Fibroblast of villous mesenchyme (primary cell): ENCODE measurements around the gene PIP4K2B. TPM values are rescaled to one million over a fixed set of nuclear protein-coding genes. Genes with fewer than 3 reads are reported as not detected.

ENCODE experiments used
- DNase-seq: peaks from one replicate; pipeline ENCODE4 v3.0.0-alpha.2; 2010; ENCODE audit warnings: low read depth
- H3K4me3 ChIP-seq: 2 replicates; pipeline ENCODE4 v1.5.1; 2011; ENCODE audit warnings: low read depth, mild to moderate bottlenecking, low read length
- total RNA-seq: library from RNA; depleted of rRNA; stranded (reverse); fragments of >200 nt; gene quantifications from 2 replicates; pipeline ENCODE4 v1.2.3, GENCODE V29; 2012
- TF ChIP-seq, protein P1 (sequence below): IDR thresholded peaks from 2 replicates; pipeline ENCODE4 v1.5.1; 2012; ENCODE audit warnings: low read depth, mild to moderate bottlenecking, low read length; ENCODE audit not compliant: insufficient read depth

PIP4K2B gene
- total RNA-seq, 1 donor: 68.7 TPM

DNA sequence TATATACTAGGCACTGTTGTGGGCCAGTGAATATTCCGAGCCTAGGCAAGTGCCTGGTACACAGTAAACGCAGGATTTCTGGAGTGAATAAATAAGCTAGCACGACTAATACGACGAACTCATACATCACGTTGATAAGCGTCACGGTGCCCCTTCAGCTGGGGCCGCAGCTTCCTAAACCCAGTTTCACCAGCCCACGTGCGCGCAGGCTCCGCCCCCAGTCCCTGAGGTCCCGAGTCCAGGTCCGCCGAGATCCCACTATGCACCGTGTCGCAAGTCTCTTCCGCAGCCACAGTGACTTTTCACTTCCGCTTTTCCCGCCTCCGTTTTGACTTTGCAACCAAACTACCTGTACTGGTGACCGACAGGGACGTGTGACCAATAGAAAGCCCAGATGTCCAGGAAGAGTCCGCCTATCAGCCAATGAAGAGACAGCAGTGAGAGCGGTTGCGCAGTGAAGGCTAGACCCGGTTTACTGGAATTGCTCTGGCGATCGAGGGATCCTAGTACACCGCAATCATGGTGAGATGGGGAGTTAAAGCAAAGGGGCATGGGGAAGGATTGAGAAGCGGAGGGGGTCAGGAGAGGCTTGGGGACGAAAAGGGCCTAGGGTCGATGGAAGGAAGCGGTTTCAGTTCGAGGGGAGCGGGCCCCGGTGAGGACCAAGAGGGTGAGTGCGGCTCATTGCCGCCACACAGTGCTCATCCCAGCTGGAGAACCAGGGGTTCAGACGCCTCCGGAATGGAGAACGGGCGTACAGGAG lies 46.9 kb downstream of the PIP4K2B start, which contains the start of gene PSMB3:
TSS of gene PSMB3 (plus strand) at position 434 of the 763 bp plus-strand sequence. CDS start at position 520, 86 bp downstream.
- peak within 1 kb of the TSS; percentile 81 for H3K4me3 ChIP-seq
- TF ChIP-seq, protein P1, sequence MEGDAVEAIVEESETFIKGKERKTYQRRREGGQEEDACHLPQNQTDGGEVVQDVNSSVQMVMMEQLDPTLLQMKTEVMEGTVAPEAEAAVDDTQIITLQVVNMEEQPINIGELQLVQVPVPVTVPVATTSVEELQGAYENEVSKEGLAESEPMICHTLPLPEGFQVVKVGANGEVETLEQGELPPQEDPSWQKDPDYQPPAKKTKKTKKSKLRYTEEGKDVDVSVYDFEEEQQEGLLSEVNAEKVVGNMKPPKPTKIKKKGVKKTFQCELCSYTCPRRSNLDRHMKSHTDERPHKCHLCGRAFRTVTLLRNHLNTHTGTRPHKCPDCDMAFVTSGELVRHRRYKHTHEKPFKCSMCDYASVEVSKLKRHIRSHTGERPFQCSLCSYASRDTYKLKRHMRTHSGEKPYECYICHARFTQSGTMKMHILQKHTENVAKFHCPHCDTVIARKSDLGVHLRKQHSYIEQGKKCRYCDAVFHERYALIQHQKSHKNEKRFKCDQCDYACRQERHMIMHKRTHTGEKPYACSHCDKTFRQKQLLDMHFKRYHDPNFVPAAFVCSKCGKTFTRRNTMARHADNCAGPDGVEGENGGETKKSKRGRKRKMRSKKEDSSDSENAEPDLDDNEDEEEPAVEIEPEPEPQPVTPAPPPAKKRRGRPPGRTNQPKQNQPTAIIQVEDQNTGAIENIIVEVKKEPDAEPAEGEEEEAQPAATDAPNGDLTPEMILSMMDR: no peak
- DNase-seq: peak; percentile 99

DNA sequence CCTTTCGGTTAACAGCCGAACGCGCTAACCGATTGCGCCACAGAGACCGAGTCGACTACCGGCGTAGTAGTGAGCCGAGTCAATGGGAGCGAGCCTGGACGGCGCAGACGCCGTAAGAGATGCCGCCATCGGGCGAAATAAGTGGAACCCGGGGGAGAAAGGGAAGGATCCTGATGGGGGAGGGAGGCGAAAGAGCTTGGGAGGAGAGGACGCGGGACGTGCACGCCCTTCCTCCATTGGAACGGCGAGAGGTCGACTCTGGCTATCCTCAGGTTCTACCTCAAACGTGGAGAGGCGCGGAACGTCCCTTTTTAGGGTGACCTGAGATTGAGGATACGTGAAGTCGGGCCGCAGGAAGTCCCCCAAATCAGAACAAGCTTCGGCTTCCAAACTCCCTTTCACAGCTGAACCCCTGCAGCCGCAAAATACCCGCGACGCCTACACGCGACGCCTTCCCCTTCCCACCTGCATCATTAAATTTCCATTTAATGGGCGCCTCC lies 47.5 kb downstream of the PIP4K2B start:
- DNase-seq: peak; percentile 88
- peak overlapping the region; percentile 81 for H3K4me3 ChIP-seq
- TF ChIP-seq, protein P1: no peak

DNA sequence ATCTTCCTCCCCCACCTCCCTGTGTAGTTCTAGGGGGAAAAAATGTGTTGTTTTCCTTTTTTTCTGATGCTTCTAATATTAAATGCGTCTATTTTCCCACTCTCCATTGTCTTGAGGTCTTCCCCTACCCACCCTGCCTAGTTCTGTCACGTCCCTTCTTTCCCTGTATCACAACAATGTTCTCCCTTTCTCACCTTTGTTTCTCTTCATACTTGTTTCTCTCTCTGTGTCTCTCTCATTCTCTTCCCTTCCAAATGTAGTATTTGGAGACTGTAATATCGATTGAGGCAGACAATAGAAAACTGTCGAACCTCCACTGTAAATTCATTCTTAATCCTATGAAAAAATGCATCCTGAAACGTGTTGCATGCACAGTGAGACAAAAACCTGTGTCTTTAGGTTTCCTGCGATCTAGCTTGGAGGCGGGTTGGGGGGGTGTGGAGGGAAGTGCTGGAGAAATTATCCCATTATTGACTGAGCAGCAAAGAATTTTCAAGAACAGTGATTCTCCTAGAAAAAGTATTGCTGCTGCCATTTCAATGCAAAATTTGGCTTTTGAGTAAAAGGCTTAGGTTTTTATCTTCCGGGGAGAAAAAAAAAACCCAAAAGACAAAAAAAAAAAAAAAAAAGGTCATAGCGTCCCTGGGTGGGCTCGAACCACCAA lies 48.1 kb downstream of the PIP4K2B start:
- TF ChIP-seq, protein P1: no peak
- DNase-seq: no peak
- H3K4me3 ChIP-seq: peak overlapping the region; percentile 81

DNA sequence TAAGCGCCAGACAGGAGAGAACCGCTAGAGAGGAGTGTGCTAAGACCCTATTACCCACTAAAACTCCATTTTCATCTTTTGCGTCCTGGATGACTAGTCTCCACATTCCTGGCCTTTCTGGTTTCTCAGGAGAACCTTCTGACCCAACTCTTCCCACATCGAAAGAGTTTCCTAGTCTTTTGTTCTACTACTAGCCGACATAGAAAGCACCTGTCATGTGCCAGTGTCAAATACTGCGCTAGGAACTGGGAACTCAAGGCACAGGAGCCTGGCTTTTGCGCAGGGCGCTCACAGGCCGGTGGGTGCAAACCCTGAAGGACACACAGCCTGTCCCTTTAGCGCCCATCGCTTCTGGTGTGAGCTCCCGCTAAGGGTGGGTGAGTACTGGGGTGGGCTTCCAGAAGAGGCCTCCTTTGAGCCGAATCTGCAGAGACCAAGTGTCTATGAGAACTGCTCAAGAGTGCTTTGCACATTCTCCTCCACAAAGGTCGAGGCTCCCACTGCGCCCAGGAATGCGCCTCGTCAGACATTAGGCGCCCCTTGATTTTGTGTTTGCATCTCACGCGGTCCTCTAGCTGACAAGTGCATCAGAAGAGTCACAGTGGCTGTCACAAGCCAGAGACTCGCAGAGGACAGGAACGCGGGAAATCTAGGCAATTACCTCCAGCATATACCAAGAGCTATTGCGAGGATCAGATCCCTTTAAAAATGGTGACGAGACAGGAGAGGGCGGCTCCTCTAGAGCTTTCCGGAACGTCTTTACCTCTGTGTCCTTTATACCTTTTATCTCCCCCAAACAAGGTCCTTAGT lies 48.8 kb downstream of the PIP4K2B start:
- peak overlapping the region; percentile 81 for H3K4me3 ChIP-seq
- TF ChIP-seq, protein P1: no peak
- DNase-seq: no peak

DNA sequence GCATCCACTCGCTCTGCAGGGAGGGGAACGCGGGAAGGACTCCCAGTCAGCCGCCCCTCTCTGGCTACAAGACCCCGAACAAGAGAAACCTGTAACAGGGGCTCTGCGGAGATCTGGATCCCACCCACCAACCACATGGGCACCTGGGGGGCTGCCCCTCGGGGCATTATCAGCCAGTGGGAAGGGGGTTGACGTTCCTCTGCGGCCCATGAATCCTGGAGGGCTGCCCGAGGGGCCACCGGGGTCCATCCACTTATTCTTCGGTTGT lies 49.4 kb downstream of the PIP4K2B start:
- H3K4me3 ChIP-seq: peak overlapping the region; percentile 81
- no peak for DNase-seq
- TF ChIP-seq, protein P1: no peak

DNA sequence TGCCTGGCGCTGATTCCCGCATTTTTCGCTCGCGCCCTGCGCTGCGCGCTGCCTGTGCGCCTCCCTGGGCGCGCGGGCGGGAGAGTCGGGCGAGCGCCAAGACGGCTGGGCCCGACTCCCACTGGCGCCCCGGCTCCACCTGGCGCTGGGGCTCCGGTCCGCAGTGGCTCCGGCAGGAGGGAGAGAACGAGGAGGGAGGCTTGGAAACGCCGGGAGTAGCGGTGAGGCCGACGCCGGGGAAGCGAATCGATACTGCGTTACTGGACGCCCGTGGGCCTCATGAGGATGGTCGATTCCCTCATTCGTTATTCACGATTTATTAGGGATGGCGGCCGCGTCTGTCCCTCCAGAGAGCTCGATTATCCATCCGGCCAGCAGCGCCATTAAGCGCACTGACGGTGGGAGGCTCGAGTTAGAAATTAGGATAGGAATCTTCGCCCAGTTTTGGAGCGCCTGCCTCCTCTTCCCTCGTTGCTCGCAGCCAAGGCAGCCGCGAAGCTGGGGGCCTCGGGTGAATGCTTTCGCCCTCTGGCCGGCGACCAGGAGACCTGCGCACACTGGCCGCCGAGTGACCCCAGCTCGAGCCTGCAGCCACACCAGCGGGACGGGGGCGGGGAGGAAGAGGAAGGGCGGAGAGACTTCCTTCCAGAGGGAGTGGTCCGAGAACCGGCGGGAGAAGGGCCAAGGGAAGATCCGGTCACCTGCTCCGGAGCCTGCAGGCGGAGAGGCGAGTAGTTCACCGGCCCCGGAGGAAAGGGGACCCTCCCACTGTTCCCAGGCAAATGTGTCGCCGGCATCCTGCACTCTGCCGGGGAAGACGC lies 49.9 kb downstream of the PIP4K2B start:
- TF ChIP-seq, protein P1: no peak
- H3K4me3 ChIP-seq: peak overlapping the region; percentile 81

More for the DNA sequence above, 49.9 kb downstream of the PIP4K2B start:
- DNase-seq: peak; percentile 79
